ENCODE results near the gene ETFRF1. TPM values are rescaled to one million over a fixed set of nuclear protein-coding genes. Genes with fewer than 3 reads are reported as not detected.
A peak's percentile ranks its signal among the peaks of the same experiment; 100 is the strongest.

Gene ETFRF1
- total RNA-seq, 3 donors from 2014 or later: 10.5 to 11.7 (median 11.4) TPM

DNA sequence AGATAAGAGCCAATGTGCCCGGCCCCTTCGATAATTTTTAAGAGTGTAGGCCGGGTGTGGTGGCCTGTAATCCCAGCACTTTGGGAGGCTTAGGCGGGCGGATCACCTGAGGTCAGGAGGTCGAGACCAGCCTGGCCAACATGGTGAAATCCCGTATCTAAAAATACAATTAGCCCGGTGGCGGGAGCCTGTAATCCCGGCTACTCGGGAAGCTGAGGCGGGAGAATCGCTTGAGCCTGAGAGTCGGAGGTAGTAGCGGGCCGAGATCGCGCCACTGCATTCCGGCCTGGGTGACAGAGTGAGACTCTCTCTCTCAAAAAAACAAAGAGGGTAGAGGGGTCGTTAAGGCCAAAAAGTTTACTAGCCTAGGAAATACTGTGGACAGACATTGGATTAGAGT, 53.1 kb downstream of the ETFRF1 start:
- no peaks in the 10 kb centered on the region for H3K9me3 Mint-ChIP-seq
- H3K36me3 Mint-ChIP-seq (ENCODE audit: insufficient read depth): peaks cover 12% of the 10 kb centered on the region
- DNase-seq (no peak), ATAC-seq (no peak)
- H3K4me3 Mint-ChIP-seq: no peak overlapping the region
- H3K4me1 Mint-ChIP-seq (ENCODE audit: low read depth): peaks cover 46% of the 10 kb centered on the region
- no peaks in the 10 kb centered on the region for H3K27me3 Mint-ChIP-seq (ENCODE audit: low read depth)

DNA sequence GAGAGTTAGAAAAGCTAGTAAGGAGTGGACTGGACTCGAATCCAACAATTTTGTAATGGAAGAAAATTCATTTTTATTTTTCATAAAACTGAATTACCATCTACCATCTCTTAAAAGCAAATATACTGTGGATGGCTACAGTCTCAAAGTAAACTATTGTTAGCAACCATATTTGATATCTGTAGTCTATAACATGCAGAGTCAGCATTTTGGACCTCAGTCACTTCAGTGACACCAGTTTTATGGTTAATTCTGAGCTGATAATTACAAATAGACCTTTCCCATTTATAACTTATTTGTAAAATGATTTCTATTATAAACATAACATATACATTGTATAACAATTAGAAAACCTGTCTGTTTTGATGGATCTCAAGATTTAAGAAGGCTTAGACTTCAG, 53.7 kb downstream of the ETFRF1 start:
- H3K4me3 Mint-ChIP-seq: peak overlapping the region; percentile 90
- H3K36me3 Mint-ChIP-seq (ENCODE audit: insufficient read depth): peaks cover 12% of the 10 kb centered on the region
- no peaks in the 10 kb centered on the region for H3K27me3 Mint-ChIP-seq (ENCODE audit: low read depth)
- no peak for ATAC-seq
- no peaks in the 10 kb centered on the region for H3K9me3 Mint-ChIP-seq
- no peak for DNase-seq
- H3K4me1 Mint-ChIP-seq (ENCODE audit: low read depth): peaks cover 48% of the 10 kb centered on the region

DNA sequence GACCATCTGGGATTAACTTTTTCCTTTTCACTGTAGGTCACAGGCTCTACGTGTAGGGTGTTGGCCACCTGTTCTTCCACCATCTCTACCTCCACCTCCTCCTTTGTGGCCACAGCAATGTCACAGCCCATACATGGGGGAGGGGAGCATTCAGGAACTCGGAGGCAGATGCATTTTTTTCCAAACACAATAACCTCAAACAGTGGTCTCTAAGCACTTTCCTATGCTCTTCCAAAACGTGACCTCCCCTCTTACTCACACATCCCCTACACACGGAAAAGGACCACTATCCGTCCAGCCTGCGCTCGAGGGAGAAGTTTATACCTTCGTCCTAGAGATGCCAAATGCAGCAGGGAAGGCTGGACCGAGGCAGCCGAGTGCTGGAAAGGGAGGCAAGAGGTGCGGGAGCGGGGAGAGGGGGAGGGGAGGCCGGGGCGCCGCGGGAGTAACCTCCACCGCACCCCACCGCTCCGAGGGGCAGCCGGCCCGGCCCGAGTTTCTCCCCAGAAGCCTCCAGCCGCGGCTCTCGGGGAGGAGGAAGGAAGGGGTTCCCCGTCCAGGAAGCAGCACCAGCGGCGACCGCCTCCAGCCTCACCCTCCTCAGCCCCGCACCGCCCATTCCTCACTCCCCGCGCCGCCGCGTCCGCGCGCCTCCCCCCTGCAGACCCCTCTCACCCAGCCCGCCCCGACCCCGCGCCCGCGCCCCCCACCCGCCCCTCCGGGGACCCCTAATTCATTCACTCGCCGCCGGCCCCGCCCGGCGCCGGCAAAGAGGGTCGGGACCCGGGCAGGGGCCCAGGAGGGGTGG, 55.1 kb downstream of the ETFRF1 start:
- H3K9me3 Mint-ChIP-seq: no peaks in the 10 kb centered on the region
- peak; percentile 22 for DNase-seq
- no peaks in the 10 kb centered on the region for H3K27me3 Mint-ChIP-seq (ENCODE audit: low read depth)
- peaks cover 9% of the 10 kb centered on the region for H3K36me3 Mint-ChIP-seq (ENCODE audit: insufficient read depth)
- peak; percentile 68 to 70 for ATAC-seq
- peaks cover 46% of the 10 kb centered on the region for H3K4me1 Mint-ChIP-seq (ENCODE audit: low read depth)
- peak overlapping the region; percentile 90 for H3K4me3 Mint-ChIP-seq

DNA sequence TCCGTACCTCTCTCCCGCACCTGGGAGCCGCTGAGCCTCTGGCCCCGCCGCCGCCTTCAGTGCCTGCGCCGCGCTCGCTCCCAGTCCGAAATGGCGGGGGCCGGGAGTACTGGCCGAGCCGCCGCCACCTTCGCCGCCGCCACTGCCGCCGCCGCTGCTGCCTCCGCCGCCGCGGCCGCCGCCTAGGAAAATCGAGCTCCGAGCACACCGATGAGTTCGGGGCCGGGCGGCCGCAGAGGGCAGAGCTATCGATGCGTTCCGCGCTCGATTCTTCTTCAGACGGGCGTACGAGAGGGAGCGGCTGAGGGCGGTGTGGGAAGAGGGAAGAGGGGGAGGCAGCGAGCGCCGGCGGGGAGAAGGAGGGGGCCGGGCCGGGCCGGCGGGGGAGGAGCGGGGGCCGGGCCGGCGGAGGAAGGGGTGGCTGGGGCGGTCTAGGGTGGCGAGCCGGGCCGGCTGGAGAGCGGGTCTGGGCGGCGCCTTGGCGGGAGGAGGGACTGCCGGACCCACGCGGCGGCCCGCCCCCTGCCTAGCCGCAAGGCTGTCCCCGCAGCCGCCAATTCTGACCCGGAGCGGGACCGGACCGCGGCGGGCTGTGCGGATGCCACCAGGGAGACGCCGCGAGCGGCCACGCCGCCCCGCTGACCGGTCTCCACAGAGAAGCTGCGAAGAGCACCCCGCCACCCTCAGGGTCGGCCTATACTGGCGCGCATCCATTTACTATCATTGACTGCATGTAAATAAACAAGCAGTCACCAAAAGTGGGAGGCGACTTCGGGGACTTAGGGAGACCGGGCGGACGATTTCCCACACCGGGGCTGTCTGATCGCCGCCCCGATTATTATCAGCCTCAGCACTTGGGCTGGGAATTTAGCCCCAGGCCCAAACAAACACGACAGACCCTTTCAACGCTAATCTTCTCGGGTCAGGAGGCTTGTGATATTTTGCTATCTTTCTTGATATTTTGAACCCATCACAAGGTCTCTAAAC, 56.0 kb downstream of the ETFRF1 start, which contains the start of gene KRAS:
Gene KRAS (minus strand): TSS at position 186 of the 987 bp plus-strand sequence.
- H3K36me3 Mint-ChIP-seq (ENCODE audit: insufficient read depth): peaks cover 4% of the 10 kb centered on the region
- no peaks in the 10 kb centered on the region for H3K27me3 Mint-ChIP-seq (ENCODE audit: low read depth)
- H3K9me3 Mint-ChIP-seq: no peaks in the 10 kb centered on the region
- peaks cover 38% of the 10 kb centered on the region for H3K4me1 Mint-ChIP-seq (ENCODE audit: low read depth)
- ATAC-seq (peak; percentile 87), DNase-seq (peak; percentile 87)
- peak within 1 kb of the TSS; percentile 90 for H3K4me3 Mint-ChIP-seq

DNA sequence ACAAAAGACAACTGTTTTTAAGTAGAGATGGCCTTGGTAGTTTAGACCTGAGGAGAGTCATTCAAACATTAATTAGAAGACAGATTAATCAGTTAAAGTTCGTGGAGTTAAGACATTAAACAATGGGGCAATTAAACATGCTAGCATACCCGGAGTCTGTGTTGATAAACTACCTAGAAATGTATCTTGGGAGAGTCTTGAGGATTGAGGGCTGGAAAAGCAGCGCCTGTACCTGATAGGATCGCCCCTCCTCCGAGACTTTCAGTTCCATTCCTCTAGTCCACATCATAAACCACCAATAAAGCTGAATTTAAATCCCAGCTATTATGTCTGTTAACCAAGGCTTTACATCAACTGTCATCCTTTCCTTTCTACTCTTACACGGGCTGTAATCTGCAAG, 56.7 kb downstream of the ETFRF1 start:
- DNase-seq: no peak
- Mint-ChIP-seq H3K27me3 (ENCODE audit: low read depth) (no peaks in the 10 kb centered on the region), H3K4me1 (ENCODE audit: low read depth) (peaks cover 37% of the 10 kb centered on the region), H3K9me3 (no peaks in the 10 kb centered on the region), H3K4me3 (peak overlapping the region; percentile 87), H3K36me3 (ENCODE audit: insufficient read depth) (peaks cover 4% of the 10 kb centered on the region)
- ATAC-seq: no peak

DNA sequence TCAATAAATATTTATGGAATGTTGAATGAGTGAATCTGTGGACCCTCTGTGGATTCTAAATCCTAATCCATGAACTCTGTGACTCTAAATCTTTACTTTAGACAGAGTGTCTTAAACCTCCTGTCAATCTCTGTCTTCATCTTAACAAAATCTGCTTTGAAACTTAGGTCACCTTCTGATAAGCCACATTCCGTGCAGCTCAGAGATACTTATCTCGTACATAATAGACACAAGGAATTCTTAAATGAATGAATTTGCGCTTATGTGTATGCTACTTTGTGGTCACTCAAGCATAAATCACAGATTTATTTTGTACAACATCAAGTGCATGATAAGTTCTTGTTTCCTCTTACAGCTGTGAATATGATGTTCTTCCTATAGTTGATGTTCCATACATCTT, 57.9 kb downstream of the ETFRF1 start:
- DNase-seq: no peak
- Mint-ChIP-seq H3K4me1 (ENCODE audit: low read depth) (peaks cover 30% of the 10 kb centered on the region), H3K36me3 (ENCODE audit: insufficient read depth) (no peaks in the 10 kb centered on the region), H3K27me3 (ENCODE audit: low read depth) (no peaks in the 10 kb centered on the region), H3K4me3 (peak overlapping the region; percentile 87), H3K9me3 (no peaks in the 10 kb centered on the region)
- no peak for ATAC-seq

DNA sequence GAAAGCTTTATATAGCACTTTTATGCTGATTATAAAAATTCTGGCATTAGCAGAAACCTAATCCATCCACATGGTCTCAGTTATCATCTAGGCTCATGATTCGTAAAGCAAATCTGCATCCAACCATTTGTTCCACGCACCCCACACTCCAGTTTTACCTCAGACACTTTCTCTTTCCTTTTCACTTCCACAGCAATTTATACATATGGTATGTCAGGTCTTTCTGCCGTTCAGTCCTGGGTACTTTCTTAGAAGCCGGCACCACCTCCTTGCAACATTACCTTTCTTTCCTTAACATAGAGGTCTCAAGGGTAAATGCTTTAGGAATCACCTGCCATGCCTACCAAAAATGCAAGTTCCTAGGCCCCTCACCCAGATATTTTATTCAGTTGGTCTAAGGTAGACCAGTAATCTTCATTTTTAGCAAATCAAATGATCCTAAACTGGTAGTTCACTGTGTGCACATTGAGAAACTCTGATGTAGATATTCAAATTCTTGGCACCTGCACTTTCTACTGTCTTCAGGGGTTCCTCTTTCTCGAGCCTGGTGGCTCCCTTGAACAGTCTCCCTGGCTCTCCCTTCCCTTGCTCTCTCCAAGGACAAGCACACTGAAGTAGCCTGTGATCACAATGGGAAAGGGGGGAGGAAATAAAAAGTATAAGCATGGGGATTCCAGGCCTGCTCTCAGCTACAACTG, 58.5 kb downstream of the ETFRF1 start:
- H3K36me3 Mint-ChIP-seq (ENCODE audit: insufficient read depth): no peaks in the 10 kb centered on the region
- H3K4me1 Mint-ChIP-seq (ENCODE audit: low read depth): peaks cover 26% of the 10 kb centered on the region
- ATAC-seq (no peak), DNase-seq (no peak)
- H3K4me3 Mint-ChIP-seq: no peak overlapping the region
- H3K9me3 Mint-ChIP-seq: no peaks in the 10 kb centered on the region
- no peaks in the 10 kb centered on the region for H3K27me3 Mint-ChIP-seq (ENCODE audit: low read depth)

DNA sequence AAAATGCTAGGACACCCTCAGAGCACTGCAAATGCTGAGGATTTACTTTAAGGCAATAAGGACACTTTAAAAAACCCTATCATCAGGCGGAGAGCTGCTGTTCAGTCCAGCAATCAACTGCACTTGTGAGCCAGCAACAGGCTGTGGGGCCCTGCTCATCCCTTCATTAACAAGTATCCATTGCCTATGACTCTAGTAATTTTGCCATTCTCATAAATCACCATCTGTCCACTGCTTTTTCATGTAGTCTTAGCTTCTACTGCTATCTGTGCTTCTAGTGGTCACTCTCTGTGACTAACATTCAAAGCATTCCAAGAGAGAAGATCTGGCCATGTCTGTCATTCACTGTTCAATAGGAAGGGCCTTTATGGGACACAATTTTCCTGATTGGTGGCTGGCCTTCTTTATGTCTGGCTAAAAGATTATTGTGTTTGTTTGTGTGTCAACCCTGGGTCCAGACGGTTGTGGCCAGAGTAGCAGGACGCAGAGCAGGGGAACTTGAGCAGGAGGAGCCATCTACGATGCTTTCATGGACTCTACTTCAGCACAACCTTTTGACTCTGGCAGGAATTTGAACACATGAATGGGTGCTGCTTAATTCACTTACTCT, 59.3 kb downstream of the ETFRF1 start:
- peaks cover 26% of the 10 kb centered on the region for H3K4me1 Mint-ChIP-seq (ENCODE audit: low read depth)
- H3K9me3 Mint-ChIP-seq: no peaks in the 10 kb centered on the region
- H3K27me3 Mint-ChIP-seq (ENCODE audit: low read depth): no peaks in the 10 kb centered on the region
- no peak overlapping the region for H3K4me3 Mint-ChIP-seq
- H3K36me3 Mint-ChIP-seq (ENCODE audit: insufficient read depth): no peaks in the 10 kb centered on the region
- ATAC-seq: no peak
- DNase-seq: no peak

Other genes starting within 250 kb of the ETFRF1 start
- gene BCAT1, start 246.1 kb upstream of the ETFRF1 start, total RNA-seq: 10 to 100 TPM; 19.2 to 39.0 (median 25.6) TPM
- gene DNAI7, start 77 bp upstream of the ETFRF1 start, total RNA-seq: not detected
- 10 to 100 TPM; 15.4 to 18.3 (median 16.5) TPM for gene KRAS, start 55.7 kb downstream of the ETFRF1 start, total RNA-seq

All from activated T-cell treated with anti-CD3 and anti-CD28 coated beads, Interleukin-2, amount 50 U/mL, for 4 hours (primary cell).